HG02973 (cell line): ENCODE measurements around the gene USF1.
"Not testable (repeated sequence)": the region's sequence is repeated elsewhere in the genome, so short reads cannot be mapped to it uniquely, and the experiment has no call there.

Experiments
- ATAC-seq: cut with Tn5 transposase; IDR thresholded peaks from one replicate; pipeline ENCODE4 v1.9.1; 2021; ENCODE audit warnings: moderate library complexity; ENCODE audit not compliant: unreplicated experiment

Gene USF1

GRCh38 chr1:160992036-160992435, 53.7 kb downstream of the USF1 start:
- ATAC-seq, result not testable (repeated sequence)
